Measurements from ENCODE around the gene SUFU.

SUFU gene

DNA sequence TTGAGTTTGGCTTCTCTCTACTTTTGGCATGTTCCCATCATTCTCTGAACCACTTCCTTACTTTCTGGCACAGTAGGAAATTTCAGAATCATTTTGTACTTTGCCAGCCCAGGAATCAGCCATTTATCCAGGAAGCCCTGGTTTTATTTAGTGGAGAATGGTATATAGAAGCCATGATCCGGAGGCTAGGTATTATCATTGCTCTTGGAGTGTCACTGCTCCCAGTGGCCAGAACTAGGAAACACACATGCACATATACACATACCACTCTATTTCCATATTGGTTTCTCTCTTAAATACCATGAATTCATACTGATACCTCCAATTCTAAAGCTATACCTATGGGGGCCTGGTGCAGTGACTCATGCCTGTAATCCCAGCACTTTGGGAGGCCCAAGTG, 36.3 kb downstream of the SUFU start:
- Histone ChIP-seq H3K27ac (no peak overlapping the region), H3K27me3 (no peaks in the 10 kb centered on the region), H3K9me3 (no peaks in the 10 kb centered on the region), H3K4me3 (ENCODE audit: low read depth in 1 of 2, low read length in 1 of 2) (no peak overlapping the region), H3K36me3 (no peaks in the 10 kb centered on the region), H3K4me1 (ENCODE audit: control insufficient read depth in 1 of 2, insufficient read depth in 1 of 2, low read depth in 1 of 2, low read length in 1 of 2) (no peaks in the 10 kb centered on the region)
- TF ChIP-seq, protein P1, sequence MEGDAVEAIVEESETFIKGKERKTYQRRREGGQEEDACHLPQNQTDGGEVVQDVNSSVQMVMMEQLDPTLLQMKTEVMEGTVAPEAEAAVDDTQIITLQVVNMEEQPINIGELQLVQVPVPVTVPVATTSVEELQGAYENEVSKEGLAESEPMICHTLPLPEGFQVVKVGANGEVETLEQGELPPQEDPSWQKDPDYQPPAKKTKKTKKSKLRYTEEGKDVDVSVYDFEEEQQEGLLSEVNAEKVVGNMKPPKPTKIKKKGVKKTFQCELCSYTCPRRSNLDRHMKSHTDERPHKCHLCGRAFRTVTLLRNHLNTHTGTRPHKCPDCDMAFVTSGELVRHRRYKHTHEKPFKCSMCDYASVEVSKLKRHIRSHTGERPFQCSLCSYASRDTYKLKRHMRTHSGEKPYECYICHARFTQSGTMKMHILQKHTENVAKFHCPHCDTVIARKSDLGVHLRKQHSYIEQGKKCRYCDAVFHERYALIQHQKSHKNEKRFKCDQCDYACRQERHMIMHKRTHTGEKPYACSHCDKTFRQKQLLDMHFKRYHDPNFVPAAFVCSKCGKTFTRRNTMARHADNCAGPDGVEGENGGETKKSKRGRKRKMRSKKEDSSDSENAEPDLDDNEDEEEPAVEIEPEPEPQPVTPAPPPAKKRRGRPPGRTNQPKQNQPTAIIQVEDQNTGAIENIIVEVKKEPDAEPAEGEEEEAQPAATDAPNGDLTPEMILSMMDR (IDR thresholded peaks at IDR 0.05) = no peak

DNA sequence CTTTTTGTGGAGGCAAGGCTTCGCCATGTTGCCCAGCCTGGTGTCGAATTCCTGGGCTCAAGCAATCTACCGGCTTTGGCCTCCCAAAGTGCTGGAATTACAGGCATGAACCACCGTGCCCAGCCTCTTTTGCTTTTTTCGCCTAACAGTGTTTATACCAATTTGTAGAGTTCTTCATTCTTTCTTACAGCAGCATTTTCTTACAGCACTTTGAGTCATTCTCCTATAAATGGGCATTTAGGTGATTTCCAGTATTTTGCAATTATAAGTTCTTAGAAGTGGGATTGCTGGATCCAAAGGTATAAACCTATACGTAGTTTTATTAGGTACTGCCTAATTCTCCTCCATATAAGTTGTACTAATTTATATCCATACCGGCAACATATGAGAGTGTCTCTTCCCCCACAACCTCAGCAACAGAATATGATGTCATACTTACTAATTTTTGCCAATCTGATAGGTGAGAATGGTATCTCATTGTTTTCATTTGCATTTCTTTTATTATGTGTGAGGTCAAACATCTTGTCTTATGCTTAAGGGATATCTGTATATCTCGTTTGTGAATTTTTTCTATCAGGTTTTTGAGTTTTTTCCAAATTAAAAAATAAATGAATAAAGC, 39.1 kb downstream of the SUFU start:
- H3K9me3 ChIP-seq = no peaks in the 10 kb centered on the region
- H3K27me3 ChIP-seq = no peaks in the 10 kb centered on the region
- TF ChIP-seq, protein P1 (IDR thresholded peaks at IDR 0.05) = no peak
- H3K4me3 ChIP-seq (ENCODE audit: low read depth in 1 of 2, low read length in 1 of 2) = no peak overlapping the region
- H3K36me3 ChIP-seq = no peaks in the 10 kb centered on the region
- peaks cover 15 to 17% of the 10 kb centered on the region in 2 experiments for H3K4me1 ChIP-seq (ENCODE audit: control insufficient read depth in 1 of 2, insufficient read depth in 1 of 2, low read depth in 1 of 2, low read length in 1 of 2)
- H3K27ac ChIP-seq = no peak overlapping the region

DNA sequence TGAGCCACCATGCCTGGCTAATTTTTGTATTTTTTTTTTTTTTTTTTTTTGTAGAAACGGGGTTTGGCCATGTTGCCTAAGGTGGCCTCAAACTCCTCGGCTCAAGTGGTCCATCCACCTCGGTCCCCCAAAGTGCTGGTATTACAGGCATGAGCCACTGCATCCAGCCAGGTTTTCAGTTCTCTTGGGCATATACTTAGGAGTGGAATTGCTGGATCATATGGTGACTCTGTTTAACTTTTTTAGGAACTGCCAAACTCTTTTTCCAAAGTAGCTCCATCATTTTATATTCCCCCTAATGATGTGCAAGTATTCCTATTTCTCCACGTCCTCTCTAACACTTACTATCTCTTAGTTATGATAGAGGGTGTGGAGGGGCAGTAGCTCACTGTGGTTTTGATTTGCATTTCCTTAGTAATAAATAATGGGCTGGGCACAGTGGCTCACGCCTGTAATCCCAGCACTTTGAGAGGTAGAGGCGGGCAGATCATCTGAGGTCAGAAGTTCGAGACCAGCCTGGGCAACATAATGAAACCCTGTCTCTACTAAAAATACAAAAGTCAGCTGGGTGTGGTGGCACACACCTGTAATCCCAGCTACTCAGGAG, 41.6 kb downstream of the SUFU start:
- no peak overlapping the region for H3K27ac ChIP-seq
- H3K27me3 ChIP-seq = no peaks in the 10 kb centered on the region
- peaks cover 15 to 17% of the 10 kb centered on the region in 2 experiments for H3K4me1 ChIP-seq (ENCODE audit: control insufficient read depth in 1 of 2, insufficient read depth in 1 of 2, low read depth in 1 of 2, low read length in 1 of 2)
- TF ChIP-seq, protein P1 (IDR thresholded peaks at IDR 0.05) = no peak
- H3K36me3 ChIP-seq = peaks cover 5% of the 10 kb centered on the region
- H3K4me3 ChIP-seq (ENCODE audit: low read depth in 1 of 2, low read length in 1 of 2) = no peak overlapping the region
- no peaks in the 10 kb centered on the region for H3K9me3 ChIP-seq

DNA sequence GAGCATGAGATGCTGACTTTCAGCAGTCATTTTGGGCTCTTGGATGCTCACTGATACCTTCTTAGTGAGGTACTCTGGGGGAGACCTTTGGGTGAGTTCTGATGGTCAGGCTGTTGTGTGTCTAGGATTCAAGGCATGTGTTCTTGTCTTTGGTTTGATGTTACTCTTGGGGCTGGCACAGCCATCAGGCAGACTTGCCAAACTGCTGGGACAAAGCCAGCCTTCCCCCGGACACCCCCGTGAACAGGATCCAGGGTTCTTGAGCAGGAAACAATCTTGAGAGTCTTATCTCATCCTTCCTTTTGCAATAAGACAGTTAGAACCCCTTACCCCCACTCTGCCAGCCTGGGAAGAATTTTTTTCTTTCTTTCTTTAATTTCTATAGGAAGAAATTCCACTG, 42.2 kb downstream of the SUFU start:
- TF ChIP-seq, protein P1 (IDR thresholded peaks at IDR 0.05) = no peak
- H3K27ac ChIP-seq = no peak overlapping the region
- no peaks in the 10 kb centered on the region for H3K9me3 ChIP-seq

DNA sequence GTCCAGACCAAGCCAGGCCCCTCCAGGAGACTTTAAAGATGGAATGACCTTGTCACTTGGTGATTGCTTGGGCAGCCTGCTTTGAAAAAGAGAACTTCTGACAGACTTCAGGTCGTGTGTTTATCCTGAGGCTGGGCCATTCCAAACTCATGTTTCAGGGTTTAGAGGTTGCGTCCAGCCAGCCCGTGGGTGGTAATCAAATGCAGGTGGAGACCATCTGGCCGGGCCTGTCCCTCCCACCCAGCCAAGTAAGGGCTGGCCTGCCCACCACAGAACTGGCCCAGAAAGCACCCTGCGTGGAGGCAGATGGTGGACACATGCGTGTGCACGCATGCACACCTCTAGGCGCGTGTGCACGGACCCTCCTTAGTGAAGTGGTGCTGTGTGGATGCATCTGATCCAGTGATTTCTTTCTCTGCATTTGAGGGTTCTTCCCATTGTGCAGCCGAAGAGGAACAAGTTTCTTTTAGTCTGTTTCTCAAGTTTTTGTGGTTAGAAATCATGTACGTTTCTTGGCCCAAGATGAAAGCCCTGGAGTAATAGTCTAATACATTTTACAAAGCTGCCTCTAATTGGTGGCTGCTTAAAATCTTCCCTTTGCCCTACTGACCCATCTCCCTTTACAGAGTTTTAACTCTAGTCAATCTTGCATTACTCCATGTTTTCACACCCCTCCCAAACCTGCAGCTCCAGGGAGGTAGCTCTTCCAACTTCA, 43.0 kb downstream of the SUFU start:
- H3K27ac ChIP-seq = no peak overlapping the region
- peaks cover 13% of the 10 kb centered on the region for H3K36me3 ChIP-seq
- H3K27me3 ChIP-seq = no peaks in the 10 kb centered on the region
- no peak overlapping the region for H3K4me3 ChIP-seq (ENCODE audit: low read depth in 1 of 2, low read length in 1 of 2)
- H3K9me3 ChIP-seq = no peaks in the 10 kb centered on the region
- peaks cover 15 to 17% of the 10 kb centered on the region in 2 experiments for H3K4me1 ChIP-seq (ENCODE audit: control insufficient read depth in 1 of 2, insufficient read depth in 1 of 2, low read depth in 1 of 2, low read length in 1 of 2)
- TF ChIP-seq, protein P1 (IDR thresholded peaks at IDR 0.05) = no peak

More for the DNA sequence above, 42.2 kb downstream of the SUFU start:
- H3K36me3 ChIP-seq = peaks cover 8% of the 10 kb centered on the region
- H3K27me3 ChIP-seq = no peaks in the 10 kb centered on the region
- no peak overlapping the region for H3K4me3 ChIP-seq (ENCODE audit: low read depth in 1 of 2, low read length in 1 of 2)
- peaks cover 15 to 17% of the 10 kb centered on the region in 2 experiments for H3K4me1 ChIP-seq (ENCODE audit: control insufficient read depth in 1 of 2, insufficient read depth in 1 of 2, low read depth in 1 of 2, low read length in 1 of 2)
